Myocyte (in vitro differentiated cells): Measurements from ENCODE around the gene GSK3A. TPM values are rescaled to one million over a fixed set of nuclear protein-coding genes. Genes with fewer than 3 reads are reported as not detected.
"Not testable (repeated sequence)": the region's sequence is repeated elsewhere in the genome, so short reads cannot be mapped to it uniquely, and the experiment has no call there.

Source experiments
- DNase-seq: peaks from one replicate; pipeline ENCODE4 v3.0.0-alpha.2; 2012; ENCODE audit warnings: low read depth
- total RNA-seq: library from RNA; depleted of rRNA; stranded (reverse); fragments of >200 nt; gene quantifications from 2 replicates; pipeline ENCODE4 v1.2.3, GENCODE V29; 2014

Gene GSK3A
- total RNA-seq, 1 donor from 2014 or later = 35.0 TPM

DNA sequence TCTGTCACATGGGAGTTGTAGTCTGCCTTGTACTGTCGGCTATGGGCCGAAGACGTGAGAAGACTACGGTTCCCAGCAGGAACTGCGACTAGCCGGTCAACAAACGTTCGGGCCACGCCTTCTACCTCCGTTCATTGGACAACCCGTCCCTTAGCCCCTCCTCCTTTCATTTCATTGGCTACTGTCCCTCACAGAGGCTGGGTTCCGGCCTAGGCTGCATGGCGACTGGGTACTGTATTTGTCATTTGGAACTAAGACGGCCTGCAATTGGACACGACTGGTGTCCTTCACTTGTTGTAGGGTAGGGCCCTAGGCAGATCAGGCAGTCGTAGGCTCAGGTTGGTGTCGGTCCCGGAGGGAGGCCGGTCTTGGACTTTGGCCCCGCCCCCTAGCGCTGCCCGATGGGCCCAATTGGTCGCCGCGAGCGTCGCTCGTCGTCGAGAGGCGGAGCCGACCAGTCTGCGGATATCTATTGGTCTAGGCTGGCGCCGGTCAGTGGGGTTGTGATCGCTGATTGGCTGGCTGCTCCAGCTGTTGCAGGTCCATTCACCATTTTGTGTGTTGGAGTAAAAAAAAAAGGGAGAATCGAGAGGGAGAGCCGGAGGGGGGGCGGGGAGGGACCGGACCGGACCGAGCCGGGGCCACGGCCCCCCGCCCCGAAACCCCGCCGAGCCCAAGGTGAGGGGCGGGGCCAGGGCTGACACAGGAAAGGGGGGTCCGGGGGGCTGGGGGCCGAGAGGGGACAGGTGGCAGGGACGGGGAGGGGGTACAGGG, 26.5 kb upstream of the GSK3A start, which contains the start of gene CIC:
CIC (plus strand) TSS at position 549 of the 774 bp plus-strand sequence. CDS start 2,532 bp downstream, outside the sequence.
- DNase-seq = peak; percentile 100

DNA sequence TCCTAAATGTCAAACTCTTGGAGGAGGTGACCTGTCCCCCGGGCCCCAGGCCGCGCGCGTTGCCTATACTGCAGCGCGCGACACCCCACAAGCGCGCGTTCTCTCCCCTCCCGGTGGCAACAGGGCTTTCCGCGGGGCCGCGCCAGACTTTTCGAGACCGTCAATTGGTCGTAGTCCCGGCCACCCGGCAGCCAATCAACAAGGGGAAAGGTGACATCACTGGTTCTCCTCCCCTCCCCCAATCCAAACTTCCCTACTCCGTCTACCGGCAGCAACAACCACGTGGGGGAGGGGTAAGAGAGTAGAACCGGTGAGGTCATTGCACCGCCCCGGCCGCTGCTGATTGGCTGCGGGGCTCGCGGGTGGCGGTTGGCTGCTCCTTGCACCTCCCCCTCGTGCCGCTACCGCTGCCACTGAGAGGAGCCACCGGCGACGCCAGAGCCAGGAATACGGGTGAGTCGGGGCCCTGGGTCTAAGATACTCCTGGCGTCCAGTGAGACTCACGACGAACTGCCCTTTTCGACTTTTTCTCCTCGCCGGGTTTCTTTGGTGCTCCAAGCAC, 25.8 kb upstream of the GSK3A start:
- DNase-seq = peak; percentile 99

DNA sequence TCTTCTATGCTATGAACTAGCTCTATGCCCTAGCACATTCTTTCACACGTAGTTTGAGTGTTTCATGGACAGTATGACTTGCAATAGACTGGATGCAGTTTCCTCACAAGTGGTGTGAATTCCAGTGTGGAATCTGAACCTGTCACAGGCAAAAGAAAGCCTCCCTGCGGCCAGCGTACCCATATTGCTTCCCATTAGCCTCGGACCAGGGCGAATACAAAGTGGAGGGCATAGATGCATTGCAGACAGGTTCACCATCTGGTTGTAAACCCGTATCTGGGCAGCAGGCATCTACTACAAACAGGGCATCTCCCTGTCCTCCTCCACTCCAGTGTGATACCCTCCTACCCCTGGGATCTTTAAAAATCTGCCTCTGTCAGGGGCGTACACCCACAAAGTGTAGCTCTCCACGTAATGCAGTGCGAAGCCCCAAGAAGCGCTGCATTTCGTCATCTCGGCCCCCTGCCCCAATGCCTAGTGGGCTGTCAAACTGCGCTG, 25.3 kb upstream of the GSK3A start:
- DNase-seq = no peak

DNA sequence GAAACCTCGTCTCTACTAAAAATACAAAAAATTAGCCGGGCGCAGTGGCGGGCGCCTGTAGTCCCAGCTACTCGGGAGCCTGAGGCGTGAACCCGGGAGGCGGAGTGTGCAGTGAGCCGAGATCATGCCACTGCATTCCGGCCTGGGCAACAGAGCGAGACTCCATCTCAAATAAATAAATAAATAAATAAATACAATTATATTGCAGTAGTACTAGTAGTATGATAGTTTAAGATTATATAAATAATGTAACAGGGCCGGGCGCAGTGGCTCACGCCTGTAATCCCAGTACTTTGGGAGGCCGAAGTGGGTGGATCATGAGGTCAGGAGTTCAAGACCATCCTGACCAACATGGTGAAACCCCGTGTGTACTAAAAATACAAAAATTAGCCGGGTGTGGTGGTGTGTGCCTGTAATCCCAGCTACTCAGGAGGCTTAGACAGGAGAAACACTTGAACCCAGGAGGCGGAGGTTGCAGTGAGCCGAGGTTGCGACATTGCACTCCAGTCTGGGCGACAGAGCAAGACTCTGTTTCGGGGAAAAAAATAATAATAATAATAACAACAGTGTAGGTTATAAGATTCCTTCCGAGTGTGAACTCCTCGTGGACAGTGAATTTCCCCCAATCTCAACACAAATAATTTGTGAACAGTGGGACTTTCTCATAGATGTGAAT, 24.7 kb upstream of the GSK3A start:
- not testable (repeated sequence) for DNase-seq

DNA sequence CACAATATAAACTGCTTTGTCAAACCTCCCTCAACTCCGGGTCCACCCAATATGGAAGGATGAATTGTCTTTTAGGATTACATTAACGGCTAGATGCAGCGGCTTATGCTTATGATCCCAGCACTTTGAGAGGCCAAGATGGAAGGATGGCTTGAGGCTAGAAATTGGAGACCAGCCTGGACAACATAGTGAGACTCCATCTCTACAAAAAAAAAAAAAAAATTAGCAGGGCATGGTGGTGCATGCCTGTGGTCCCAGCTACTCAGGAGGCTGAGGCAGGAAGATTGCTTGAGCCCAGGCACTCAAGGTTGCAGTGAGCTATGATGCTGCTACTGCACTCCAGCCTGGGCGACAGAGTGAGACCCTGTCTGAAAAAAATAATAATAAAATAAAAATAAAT, 23.7 kb upstream of the GSK3A start:
- not testable (repeated sequence) for DNase-seq

DNA sequence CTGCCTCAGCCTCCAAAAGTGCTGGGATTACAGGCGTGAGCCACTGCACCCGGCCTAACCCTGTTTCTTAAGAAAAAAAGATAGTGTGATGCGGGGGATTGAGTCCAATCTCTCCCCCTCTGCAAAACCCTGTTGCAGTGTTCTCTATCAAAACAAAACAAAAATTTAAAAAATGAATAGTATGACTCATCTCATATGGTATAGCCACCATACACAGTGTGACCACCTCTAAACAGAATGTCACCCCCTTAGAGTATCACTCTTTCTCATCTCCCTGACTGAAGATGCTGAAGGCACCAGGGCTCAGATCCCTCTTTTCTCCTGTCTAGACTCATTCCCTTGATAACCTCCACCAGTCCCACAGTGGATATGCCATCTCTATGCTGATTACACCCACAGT, 19.4 kb upstream of the GSK3A start:
- no peak for DNase-seq

DNA sequence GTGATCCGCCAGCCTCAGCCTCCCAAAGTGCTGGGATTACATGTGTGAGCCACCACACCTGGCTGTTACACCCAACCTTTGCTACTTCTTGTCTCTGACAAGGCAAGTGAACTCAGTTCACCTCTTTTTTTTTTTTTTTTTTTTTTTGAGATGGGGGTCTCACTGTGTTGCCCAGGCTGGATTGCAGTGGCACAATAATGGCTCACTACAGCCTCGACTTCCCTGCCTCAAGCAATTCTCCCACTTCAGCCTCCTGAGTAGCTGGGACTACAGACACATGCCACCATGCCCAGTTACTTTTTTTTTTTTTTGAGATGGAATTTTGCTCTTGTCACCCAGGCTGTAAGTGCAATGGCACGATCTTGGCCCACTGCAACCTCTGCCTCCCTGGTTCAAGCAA, 15.4 kb upstream of the GSK3A start:
- DNase-seq = not testable (repeated sequence)

DNA sequence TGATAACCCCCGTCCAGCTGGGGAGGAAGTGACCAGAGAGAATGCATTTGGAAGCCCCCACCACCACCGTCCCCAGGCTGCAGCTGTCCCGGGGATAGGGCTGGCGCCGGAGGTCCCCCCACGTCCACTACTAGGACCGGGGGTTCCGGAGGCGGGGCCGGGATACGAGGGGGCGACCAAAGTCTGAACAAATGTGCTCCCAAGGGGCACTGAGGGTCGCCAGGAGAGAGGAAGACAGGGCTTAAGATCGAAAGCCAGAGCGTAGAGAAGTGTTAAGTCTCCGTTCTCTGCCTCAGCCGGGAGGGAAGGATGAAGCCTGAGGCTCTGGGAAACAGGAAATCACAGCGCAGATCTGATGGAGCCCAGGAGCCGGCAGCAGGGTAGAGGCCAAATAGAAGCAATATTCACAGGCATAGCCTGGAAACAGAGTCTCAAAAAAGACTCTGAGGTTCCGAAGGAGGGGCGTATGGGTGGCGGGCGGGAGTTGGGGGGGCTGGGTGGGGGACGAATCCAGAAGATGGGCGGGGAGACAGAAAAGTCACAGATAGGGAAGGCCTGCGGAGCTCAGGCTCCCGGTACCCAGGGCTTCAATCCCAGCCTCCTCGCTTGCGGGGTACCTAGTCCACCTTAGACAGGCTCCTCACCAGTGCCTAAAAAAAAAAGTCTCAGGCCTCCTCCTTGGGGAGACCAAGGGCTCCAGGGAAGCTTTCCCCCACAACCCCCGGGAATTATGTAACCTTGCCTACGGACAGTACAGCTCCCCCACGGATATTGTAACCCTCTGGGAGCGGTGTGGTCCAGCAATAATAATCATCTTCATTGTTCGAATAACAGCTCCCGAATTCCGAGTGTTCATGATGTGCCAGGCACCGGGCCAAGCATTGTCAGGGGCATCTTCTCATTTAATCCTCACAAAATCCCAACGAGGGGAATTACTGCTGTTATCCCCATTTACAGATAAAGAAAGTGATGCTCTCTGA, 13.7 kb upstream of the GSK3A start:
- peak; percentile 53 for DNase-seq

DNA sequence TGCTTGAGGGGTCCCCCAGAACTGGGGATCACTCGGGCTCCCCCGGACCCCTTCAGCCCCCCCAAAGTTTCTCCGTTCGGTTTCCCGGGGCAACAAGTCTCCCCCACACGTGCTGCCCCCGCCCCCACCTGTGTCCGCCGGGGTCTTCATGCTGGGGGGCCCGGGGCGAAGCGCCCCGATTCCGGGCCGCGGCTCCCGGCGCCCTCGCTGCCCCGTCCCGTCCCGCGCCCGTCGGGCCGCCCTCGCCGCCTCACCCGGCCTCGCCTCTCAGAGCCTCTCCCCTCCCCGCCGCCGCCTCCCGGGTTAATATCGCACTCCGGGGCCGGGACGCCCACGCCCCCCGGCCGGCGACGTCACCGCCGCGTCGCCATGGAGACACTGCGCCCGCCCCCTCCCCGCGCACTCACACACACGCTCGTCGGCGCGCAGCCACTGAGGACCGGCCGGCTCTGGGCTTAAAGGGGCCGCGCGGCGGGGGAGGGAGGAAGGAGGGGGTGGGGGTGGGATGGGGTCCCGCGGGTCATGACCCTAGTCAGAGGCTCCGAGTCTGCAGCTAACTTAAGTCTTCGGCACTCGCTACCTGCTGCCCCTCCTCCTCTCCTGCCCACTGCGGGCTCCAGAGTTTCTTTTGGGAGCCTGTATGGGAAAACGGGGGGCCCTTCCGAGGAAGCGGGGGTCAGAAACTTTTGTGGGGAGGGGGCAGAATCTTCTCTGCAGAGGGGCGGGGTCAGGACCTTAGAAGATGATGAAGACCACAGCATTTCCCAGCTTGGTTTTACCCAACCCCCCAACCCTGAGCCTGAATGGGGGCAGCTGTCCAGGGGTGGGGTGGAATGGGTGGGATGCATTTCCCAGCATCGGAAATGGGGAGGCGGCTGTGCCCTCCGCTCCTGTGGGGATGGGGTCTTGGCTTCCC, 12.7 kb upstream of the GSK3A start, which contains the start of gene ERF:
ERF (minus strand) TSS at position 279 of the 916 bp plus-strand sequence; CDS start at position 150, 129 bp downstream.
- peak; percentile 91 for DNase-seq

DNA sequence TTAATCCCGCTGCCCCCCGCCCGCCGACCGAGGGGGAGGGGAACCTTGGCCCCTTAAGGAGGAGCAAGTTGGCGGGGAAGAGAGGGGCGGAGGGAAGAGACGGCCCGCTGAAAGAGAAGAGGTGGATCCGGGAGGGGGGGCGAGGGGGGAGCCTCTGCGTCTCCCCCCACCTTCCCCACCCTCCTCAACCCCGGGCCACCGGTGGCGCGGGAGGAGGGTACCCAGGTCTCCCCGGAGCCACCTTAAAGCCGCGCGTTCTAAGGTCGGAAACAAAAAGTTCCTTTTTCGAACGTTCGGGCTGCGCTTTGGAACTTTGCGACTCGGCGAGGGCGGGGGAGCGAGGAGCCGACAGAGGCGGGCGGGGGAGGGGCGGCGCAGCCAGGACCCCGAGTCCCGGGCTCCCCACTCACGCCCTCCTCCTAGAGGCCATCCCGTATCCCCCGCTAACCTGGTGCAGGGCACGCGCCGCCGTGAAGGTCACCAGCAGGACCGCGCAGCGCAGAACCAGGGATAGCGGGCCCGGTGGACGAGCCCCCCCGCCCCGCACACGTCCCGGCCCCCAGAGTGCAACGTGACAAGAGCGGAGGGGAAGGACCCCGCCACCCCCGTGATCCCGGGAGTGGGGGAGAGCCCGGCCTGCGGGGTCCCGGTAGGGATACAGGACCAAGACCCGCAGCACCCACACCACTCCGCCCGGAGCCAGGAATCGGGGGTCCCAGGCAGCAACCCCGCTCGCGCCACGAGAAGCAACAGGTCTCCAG, 11.9 kb upstream of the GSK3A start:
- peak; percentile 53 for DNase-seq

DNA sequence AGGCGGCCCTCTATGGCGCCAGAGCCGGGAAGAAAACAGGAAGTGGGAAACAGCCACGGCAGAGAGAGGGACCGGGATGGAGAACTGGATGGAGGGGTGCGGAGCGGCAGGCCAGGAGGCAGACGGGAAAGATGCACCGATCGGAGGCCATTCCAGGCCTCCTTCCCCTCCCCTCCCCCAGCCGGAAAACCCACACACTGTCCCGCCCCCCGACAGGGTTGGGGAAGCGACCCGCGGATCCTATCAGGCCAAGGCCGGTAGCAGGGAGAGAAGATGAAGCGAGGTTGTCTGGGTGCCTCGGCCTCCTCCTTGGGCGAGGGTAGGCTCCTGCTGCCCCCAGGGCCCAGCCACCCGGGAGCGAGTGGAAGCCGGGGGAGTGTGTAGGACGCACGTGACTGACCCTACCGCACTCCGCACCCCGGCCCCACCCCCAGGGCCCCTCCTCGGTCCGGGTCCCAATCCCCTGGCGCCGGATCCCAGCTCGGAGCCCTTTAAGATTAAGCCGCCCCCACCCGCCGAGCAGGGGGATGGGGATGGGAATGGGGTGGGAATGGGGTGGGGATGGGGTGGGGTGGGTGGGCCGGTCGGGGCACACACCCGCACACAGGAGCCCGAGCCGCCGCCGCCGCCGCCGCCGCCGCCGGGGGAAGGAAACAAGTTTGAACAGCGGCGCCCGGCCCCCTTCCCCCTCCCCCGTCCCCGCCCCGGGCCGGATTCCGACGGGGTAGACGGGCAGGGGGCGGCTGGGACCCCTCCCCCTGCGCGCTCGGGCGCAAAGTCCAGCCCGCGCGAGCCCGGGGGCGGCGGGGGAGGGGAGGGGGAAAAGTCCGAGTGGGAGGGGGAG, 11.1 kb upstream of the GSK3A start:
- DNase-seq = peak; percentile 47

DNA sequence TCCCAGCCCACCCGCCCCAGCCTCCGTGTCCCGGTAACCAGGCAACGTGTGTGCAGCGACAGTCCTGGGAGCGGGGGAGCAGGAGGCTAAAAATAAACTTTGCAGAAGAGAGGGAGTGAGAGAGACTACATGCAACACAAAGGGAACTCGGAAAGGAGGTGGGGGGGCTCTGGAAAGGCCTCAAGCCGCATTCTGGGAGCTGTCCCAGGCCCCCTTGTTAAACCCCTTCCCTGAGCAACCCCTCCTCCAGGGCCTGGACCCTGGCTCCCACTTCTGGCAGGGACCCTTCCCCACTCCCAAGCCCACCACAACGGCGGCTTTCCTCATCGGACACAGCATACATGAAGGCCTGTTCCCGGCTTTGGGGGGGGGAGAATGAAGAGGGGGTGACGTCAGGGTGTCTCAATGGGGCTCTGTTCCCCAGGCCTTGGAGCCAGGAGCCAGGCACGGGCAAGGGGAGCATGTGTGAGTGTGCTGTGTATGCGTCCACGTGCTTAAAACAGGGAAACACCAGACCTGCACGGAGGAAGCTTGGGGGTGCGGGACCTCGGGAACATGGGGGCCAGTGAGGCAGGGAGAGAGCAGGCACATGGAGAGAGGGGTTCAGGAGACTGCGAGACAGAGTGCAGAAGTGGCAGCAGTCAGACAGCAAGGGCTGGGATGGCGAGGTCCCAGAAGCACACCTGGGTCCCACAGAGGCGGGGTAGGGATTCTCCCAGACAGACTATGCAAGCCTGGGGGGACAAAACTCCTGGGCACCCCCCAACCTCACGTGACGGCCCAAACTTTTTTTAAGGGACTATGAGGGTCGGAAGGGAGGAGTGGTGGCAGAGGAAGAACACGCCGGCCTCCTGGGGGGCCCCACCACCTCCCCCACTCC, 10.2 kb upstream of the GSK3A start:
- DNase-seq = peak; percentile 63

DNA sequence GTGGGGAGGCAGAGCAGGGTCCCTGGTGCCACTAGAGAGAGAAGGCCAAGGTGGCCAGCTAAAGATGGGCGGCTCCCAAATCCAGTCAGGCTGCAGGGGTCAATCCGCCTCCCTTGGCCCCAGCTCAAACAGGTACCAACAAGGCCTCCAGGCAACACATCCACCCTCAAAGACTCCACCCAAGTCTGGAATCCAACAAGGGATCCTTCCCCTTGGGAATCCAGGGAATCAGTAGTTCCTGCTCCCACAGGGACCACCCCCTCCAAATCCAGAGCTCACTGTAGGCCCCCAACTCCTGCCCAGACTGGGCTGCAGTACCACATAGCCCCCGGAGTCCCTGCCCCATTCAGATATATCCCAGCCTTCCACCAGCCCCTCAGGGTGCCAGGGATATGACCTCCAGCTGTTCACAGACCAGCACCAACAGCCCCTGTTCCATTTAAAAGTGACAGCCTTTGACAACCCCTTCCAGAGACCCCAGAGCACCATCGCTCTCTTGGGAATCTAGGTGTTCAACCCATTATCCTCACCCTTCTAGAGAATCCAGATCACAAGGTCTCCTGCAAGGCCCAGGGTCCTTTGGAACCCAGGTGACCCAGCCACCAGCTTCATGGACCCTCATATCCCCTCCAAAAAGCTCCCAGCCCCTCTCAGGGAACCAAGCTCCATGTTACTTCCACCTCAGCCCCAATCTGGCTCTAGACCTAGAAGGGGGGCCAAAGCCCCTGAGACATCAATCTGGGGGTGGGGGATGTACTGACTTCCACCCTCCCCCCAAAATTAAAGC, 9.4 kb upstream of the GSK3A start:
- no peak for DNase-seq

DNA sequence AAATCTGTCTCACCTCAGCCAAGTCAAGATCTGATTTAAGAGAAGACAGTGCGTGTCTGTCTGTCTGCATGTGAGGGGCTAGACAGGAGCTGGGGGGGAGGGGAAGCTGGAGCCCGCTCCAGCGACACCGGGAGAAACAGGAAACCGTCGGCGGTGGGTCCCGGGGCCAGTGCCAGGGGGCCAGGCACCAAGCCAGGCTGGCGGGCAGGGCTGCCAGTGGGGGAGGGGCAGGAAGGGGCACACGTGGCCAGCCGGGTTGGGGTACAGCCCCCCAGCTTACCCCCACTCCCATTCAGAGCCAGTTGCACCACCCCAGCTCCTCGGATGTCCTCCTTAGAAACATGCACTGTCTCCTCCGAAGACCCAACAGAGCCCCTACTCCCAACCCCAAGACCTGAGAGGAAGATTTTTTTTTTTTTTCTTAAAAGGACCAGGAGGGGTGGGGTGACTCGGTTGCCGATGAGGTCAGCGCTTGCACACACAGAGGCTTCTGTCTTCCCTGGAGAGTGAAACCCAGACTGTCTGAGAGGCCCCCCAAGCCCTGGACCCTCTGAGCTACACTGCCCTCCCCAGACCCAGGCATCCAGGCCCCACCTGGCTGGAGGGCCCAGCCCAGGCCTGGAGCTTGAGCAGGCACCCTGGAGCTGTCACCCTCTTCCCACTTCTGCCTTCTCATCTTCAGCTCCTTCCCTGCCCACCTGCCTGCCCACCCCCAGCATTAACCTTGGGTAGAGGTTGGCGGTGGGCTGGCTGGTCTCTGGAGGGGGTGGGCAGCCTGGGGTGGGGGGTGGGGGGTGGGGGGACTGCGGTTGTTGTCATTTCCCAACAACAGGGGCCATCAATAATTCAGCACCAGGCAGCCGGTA, 8.5 kb upstream of the GSK3A start:
- DNase-seq = no peak

DNA sequence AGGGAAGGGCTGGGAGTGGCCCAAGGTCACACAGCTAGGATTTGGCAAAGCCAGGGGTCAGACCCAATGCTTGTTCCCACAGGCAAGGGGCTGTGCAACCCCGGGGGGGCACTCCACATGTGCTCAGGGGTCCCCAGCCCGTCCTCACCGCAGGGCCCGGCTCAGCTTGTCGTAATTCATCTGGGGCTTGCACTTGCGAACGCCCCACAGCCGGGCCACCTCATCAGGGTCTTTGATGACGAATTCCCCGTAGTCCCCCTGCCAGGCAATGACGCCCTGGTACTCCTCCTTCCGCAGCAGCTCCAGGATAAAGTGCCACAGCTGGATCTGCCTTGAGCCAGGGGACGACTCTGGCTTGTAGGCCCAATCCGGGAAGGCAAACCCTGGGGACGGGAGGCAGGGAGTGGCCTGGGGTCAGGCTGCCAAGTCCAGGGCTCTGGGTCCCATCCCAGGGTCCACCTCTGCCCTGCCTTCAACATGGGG, 7.8 kb upstream of the GSK3A start:
- no peak for DNase-seq
